ENCODE data around the gene SEMG1. TPM values are rescaled to one million over a fixed set of nuclear protein-coding genes. Genes with fewer than 3 reads are reported as not detected.
A peak's percentile ranks its signal among the peaks of the same experiment; 100 is the strongest.

SEMG1 gene
- total RNA-seq, 2 donors from 2014 or later, result not detected

DNA sequence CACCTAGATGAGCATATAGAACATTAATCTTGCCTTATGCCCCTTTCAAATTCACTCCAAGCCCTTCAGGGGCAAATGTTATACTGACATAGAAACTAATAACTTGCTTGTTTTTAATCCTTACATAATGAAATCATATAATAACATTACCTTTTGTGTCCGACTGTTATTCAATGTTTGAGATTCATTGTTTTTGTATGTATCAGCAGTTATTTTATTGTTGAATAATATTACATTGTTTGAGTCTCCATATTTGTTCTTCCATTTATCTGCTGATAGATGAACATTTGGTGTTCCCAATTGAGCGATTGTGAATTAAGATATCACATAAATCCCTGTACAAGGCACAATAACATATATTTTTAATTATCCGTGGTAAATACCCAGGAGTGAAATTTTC is 6.0 kb downstream of the SEMG1 start:
- no peak for DNase-seq
- no peak for ATAC-seq
- intact Hi-C loops (cut with DNase I), result no loop called here

DNA sequence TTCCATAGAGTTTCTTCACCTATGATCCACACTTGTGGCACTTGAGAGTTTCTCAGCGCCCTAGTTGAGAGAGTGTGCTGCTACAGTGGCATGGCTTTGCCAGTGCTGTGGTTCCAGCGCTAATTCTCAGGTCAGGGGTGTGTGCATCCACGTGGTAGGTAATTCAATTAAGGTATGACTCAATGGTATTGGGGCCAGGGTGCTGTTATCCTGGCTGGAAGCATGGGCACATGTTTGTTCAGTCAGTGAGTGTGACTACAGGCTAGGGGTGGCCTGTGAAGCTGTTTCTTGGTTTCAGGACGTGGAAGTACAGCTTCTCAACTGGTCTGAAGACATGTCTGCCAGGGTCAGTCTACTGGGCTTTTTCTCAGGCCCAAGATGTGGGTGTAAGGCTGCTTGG is 11.3 kb downstream of the SEMG1 start:
- intact Hi-C loops (cut with DNase I), result no loop called here
- ATAC-seq, result no peak
- no peak for DNase-seq

DNA sequence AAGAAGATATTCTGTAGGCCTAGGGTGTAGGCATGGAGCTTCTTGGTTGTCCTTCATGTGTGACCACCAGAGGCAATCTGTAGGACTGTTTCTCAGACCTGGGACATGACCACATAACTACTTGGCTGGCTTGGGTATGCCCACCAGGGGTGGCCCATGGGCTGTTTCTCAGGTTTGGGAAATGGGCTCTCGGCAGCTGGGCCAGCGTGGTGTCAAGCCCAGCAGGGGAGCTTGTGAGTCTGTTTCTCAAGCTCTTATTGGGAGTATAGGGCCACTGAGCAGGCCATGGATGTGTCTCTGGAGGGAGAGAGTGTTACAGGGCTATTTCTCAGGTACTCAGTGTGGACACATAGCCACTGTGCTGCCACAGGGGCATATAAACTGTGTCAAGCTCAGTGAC is 11.8 kb downstream of the SEMG1 start:
- intact Hi-C loops (cut with DNase I), result no loop called here
- ATAC-seq (no peak), DNase-seq (no peak)

DNA sequence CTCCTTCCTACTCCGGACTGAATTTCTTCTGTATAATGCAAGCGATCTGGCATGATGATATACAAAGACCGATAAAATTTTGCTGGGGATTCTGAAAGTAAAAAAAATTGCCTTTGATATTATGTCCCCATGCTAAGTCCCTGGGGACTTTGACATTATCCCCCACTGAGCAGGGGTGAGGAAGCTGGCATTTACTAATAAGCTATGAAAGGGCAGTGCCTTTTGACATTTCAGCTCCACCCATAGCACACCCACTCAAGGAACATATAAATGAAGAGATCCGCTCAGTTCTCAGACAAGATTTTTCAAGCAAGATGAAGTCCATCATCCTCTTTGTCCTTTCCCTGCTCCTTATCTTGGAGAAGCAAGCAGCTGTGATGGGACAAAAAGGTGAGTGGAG is 14.2 kb downstream of the SEMG1 start, which contains the start of gene SEMG2:
Gene SEMG2, plus strand, starts transcription at position 298 of the 400 bp plus-strand sequence. Its CDS starts 17 bp downstream, at position 315.
- ATAC-seq (no peak), DNase-seq (no peak)
- intact Hi-C loops (cut with DNase I), result no loop called here

DNA sequence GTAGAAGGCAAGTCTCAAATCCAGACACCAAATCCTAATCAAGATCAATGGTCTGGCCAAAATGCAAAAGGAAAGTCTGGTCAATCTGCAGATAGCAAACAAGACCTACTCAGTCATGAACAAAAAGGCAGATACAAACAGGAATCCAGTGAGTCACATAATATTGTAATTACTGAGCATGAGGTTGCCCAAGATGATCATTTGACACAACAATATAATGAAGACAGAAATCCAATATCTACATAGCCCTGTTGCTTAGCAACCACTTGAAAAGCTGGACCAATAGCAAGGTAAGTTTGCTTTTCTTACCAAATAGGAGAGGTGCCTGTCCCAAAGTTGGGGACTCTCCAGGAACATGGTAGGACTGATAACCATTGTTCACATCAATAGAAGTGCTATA is 16.3 kb downstream of the SEMG1 start:
- ATAC-seq (no peak), DNase-seq (no peak)
- intact Hi-C loops (cut with DNase I), result no loop called here

DNA sequence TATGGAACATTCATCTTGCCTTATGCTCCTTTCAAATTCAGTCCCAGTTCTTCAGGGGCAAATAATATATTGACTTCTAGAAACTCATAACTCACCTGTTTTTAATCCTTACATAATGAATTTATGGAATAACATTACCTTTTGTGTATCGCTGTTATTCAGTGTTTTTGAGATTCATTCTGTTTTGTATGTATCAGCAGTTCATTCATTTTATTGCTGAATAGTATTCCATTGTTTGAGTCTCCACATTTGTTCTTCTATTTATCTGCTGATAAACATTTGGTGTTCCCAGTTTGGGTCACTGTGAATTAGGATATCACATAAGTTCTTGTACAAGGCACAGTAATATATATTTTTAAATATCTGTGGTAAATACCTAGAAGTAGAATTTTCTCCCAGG is 19.5 kb downstream of the SEMG1 start:
- ATAC-seq (no peak), DNase-seq (no peak)
- intact Hi-C loops (cut with DNase I), result no loop called here

DNA sequence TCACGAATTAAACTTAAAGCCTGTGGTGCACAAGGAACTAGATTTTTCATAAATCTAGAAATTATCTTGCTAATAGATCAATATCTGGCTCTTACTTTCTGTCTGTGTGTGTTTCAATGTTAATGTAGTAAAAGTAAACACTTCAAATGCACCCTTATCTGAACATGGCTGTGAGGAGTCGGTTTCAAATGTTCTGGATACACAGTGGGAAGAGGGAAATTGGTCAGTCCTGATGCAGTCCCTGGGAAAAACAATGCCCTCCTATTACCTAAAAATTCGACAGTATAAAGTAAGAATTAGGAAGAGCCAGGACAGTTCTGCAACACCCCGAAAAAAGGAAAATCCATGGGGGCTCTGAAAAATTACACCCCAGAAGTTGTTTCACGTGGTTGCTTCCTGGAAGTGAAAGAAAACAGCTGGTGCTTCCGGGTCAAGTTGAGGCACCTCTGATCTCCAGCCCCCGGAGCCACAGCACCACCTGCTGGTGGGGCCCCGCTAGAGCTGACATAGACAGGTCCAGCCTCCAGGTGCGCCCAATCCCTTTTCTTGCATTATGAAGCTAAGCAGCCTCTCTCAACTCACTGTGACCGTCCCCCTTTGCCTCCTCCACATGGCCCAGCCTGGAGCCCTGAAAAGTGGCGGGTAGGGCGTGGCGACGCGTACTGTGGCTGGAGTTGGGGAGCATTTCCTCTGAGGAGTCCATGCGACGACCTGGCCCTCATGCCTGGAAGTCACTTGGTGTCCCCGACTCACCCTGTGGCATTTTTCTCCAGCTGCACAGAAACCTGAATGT is 22.6 kb downstream of the SEMG1 start:
- intact Hi-C loops (cut with DNase I), result no loop called here
- DNase-seq (no peak), ATAC-seq (no peak)

DNA sequence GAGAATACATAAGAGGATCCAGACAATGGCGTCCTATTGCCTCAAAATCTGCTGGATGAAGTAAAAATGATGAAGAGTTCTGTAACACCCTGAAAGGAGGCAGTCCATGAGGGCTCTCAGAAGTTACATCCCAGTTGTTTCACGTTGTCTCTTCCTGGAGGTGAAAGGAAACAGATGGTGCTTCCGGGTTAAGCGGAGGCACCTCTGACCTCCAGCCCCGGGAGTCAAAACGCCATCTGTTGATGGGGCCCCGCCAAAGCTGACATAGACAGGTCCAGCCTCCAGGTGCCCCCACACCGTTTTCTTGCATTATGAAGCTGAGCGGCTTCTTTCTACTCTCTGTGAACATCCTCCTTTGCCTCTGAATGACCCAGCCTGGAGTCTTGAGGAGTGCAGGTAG is 23.8 kb downstream of the SEMG1 start:
- DNase-seq (no peak), ATAC-seq (no peak)
- intact Hi-C loops (cut with DNase I), result no loop called here

DNA sequence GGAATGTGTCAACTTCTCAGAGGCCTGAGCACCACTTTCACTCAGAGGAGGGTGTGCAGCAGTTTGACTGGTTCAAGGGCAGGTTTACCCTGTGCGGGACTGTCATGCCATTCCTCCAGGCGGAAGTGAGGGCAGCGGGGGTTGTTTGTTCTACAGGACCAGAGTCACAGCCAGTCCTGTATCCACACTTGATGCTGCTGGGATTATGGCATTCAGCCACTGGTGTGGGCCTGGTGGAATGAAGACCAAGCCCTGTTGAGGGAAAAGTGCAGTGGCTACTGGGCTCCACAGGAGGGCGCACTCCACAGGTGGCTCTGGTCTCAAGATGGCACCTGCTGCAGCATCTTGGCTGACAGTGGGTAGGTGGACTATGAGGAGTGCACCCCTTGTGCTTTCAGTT is 29.2 kb downstream of the SEMG1 start:
- ATAC-seq (no peak), DNase-seq (no peak)
- intact Hi-C loops (cut with DNase I), result no loop called here

DNA sequence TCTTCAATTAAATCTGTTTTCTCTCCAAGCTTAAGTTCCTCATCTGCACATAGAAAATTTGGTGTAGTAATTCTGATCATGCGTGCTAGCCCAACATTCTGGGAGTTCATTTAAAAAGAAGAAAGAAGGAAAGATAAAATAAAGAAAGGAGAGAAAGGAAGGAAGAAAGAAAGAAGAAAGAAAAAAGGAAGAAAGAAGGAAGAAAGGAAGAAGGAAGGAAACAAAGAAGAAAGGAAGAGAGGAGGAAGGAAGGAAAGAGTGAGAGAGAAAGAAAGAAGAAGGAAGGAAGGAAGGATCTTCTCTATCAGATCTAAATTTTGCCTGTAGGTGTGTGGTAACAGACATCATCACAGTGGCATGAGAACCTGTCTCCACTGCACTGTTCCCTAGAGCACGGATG is 31.3 kb downstream of the SEMG1 start:
- no peak for DNase-seq
- intact Hi-C loops (cut with DNase I), result no loop called here
- no peak for ATAC-seq

DNA sequence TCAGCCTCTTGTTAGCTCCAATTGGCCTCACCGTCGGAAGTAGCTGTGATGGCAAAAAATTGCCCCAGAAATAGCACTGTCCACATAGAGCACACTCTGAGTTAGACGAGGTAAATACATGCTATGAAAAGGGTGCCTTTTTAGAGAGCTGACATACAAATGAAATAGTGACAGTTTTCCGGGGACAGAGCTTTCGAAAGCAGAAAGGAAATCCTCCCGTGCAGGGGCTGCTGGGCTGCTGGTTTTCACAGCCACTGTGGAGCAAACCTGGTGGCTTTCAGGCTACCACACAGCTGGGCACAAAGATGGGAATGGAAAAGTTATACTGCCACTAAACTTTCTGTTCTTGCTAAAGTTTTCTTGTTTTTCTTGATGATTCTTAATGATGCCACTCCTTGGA is 39.3 kb downstream of the SEMG1 start:
- intact Hi-C loops (cut with DNase I), result no loop called here

DNA sequence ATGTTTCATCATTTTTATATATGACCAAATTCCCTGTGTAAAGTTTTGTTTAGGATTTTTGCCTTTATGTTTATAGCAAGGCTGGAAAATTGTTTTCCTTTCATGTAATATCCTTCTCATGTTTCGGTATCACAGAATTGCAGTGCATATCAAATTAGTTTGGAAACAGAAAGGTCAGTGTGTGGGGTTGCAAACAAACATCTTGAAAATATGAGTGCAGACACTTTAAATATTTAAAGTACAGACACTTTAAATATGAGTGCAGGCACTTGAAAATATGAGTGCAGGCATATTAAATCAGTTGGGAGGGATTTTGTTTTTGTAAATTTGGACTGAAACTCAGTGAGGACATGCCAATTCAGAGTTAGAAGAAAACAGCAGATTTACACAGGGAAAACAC is 41.0 kb downstream of the SEMG1 start:
- ATAC-seq (no peak), DNase-seq (no peak)
- intact Hi-C loops (cut with DNase I), result no loop called here

More for the DNA sequence above, 39.3 kb downstream of the SEMG1 start:
- DNase-seq, result no peak
- no peak for ATAC-seq

DNA sequence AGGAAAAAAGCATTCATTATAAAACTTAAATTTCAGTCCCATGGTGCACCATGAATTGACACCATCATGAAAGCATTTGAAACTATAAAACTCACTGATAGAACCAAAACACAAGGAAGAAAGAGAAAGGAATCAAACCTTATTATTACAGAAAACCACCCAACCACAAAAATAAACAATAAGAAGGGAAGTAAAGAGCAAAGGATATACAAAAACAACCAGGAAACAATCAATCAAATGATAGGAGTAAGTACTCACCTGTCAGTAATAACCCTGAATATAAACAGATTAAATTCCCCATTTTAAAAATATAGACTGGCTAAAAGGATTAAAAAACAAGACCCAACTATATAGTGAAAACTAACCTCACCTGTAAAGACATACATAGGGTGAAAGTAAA is 41.8 kb downstream of the SEMG1 start:
- intact Hi-C loops (cut with DNase I), result no loop called here
- ATAC-seq, result no peak
- no peak for DNase-seq

DNA sequence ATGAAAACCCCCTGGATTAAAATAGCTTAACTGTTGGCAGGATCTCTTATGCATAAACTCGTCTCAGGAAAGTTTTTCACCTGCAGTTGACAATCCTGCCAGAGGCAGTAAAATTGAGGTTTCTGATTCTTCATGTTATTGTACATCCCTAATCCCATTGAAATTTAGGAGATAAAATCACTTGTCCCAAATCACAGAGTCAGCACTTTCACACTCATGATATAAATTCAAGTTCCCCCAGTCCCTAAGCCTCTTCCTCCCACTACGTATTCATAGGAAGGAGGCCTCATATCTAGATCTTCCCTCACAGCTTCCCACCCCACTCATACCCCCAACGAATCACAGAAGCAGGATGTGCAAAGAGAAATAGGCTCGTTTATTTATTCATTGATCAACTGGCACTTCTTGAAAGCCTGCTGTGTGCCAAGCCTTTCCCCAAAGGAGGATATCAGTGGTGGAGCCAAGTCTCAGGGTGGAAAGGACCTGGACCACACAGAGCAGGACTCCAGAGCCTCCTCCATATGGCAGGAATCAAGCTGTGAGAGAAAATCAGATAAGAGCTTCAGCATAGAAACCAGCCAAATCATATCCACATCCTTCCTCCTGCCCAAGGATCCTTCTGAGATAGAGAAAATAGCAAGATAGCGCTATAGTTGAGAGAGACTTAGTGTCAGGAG is 45.2 kb downstream of the SEMG1 start:
- DNase-seq, result no peak
- intact Hi-C loops (cut with DNase I), result no loop called here
- ATAC-seq, result no peak

DNA sequence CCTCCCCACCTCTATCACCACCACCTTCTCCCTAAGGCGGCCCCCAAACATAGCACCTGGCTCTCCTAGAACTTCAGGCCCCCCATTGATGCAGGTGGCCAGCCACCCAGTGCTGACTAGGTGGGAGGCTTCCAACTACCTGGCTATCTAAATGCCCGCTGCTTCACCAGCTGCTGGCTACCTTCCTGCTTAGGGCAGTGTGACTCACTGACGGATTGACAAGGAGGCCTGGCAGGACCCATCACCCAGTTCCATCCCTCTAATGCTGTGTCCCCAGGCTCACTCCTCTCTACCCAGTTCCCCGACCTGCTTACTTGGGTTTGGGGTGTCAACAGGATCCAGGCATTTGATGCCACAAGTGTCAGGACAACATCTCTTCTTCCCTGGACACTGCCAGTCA is 46.4 kb downstream of the SEMG1 start:
- intact Hi-C loops (cut with DNase I), result no loop called here
- ATAC-seq, result peak in 1 of 2 donors; percentile 52
- no peak for DNase-seq

DNA sequence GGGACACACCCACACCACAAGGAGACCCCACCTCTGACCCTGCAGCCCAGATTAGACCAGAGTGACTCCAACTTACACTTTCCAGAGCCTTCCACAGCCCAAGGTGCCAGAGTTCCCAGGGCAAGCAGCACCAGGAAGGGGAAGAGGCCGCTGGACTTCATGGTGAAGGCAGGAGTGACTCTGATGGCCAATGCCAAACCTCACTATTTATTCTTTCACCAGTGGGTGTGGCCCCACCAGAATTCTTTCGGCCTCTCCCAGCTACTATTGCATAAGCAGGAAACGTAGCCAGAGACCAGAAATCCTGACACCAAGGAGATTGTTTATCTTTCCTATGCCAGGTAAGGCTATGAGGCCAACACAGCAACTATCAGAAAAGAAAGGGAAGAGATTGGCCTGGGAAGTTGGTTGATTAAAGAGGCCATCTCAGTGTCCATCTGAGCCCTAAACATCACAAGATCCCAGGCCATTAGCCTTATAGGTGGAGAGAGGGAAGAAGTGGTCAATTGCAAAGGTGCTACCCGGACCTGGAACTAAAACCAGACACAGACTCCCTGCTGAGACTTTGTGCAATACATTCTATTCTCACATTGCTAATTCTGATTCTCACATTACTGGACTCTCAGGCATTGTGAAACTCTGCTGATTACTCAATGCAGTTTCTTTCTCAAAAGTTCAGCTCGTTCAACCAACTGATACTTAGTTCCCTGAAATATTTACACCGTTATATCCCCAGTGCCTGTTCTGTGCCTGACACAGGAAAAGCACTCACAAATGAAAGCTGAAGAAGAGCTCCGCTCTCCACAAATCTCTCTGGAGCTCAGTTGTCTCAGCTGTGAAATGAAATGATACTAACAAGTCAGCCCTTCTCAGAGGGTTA is 47.8 kb downstream of the SEMG1 start, which contains the start of gene SLPI:
Gene SLPI, minus strand, starts transcription at position 182 of the 880 bp plus-strand sequence. Its CDS starts 21 bp downstream, at position 161.
- peak; percentile 36 for DNase-seq
- peak; percentile 67 to 88 for ATAC-seq

DNA sequence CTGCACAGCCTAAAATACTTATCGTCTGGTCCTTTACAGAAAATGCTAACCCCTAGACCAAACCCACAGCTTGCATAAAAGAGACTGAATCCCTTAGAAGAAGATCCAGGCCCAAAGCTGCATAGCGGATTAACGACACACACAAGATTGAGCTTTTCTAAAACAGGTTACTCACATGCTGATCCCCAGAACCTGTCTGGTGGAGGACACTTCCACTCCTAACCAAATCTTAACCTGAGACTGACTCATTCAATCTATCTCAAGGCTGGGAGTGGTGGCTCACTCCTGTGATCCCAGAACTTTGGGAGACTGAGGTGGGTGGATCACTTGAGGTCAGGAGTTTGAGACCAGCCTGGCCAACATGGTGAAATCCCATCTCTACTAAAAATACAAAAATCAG is 50.3 kb downstream of the SEMG1 start:
- intact Hi-C loops (cut with DNase I), result no loop called here
- DNase-seq, result no peak
- no peak for ATAC-seq

More for the DNA sequence above, 47.8 kb downstream of the SEMG1 start, which contains the start of gene SLPI:
- intact Hi-C loops (cut with DNase I), result no loop called here

DNA sequence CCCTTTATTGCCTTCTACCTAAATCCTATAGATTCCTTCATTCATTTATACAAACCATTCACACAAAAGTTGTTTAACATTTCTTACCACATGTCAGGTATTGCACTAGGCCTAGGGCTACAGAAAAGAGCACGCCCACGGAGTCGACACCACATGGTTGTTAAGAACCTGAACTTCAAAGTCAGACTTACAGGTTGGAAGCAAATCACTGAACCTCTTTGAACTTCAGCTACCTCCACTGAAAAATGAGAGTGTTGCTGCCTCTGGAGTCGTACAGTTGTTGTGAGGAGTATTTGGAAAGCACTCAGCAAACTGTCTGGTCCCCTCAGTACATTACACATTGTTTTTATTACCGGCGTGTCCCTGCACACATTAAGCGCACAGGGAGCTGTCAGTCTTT is 50.9 kb downstream of the SEMG1 start:
- ATAC-seq, result no peak
- intact Hi-C loops (cut with DNase I), result no loop called here
- no peak for DNase-seq

DNA sequence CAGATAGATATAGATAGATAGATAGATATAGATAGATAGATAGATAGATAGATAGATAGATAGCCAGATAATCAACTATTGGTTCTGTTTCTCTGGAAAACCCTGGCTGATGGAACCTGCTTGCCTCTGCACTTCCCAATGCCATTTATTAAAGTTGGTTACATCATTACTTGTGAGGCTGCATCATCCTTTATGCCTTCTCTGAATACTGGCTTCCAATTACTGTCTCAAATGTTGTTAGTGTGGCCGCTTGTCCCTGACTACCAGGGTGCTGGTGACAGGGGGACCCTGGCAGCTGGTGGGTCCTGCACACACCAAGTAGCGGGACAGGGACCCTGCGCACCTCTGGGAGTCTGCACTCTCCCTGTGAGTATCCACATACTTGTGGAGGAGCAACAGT is 51.4 kb downstream of the SEMG1 start:
- intact Hi-C loops (cut with DNase I), result no loop called here
- ATAC-seq (no peak), DNase-seq (no peak)

DNA sequence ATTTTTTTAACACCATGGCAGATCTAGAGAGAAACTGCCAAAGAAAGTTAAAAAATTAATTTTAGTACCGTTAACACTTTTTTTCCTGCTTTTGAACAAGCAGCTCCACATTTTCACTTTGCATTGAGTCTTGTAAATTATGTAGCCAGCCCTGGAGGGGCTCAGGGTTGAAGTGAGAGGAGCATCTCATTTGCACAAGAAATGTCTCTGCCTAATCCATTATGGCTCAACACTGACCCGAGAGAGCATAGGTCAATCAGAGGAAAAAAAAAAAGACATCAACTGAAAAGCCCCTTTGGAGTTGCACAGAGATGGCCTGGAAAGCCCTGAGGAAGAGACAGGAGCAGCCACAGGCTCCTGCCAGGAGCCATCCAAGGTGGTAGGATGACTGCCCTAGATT is 51.8 kb downstream of the SEMG1 start:
- intact Hi-C loops (cut with DNase I), result no loop called here
- ATAC-seq, result no peak
- no peak for DNase-seq
